Measurements from ENCODE around the gene HSD3B1.
"Not testable (repeated sequence)": the region's sequence is repeated elsewhere in the genome, so short reads cannot be mapped to it uniquely, and the experiment has no call there.

DNA sequence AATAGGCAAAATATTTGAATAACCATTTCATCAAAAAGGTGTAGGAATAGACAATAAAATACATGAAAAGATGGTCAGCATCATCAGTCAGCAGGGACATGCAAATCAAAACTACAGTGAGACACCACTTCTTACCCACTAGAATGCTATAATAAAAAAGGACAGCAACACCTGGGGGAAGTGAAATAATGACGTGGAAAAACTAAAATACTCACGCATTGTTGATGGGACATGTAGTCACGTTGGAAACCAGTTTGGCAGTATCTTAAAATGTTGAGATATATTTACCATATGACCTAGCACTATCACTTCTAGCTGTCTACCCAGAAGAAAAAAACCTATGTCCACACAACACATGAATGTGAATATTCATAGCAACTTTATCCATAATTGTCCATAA lies 53.4 kb downstream of the HSD3B1 start:
- TF ChIP-seq, protein P1, sequence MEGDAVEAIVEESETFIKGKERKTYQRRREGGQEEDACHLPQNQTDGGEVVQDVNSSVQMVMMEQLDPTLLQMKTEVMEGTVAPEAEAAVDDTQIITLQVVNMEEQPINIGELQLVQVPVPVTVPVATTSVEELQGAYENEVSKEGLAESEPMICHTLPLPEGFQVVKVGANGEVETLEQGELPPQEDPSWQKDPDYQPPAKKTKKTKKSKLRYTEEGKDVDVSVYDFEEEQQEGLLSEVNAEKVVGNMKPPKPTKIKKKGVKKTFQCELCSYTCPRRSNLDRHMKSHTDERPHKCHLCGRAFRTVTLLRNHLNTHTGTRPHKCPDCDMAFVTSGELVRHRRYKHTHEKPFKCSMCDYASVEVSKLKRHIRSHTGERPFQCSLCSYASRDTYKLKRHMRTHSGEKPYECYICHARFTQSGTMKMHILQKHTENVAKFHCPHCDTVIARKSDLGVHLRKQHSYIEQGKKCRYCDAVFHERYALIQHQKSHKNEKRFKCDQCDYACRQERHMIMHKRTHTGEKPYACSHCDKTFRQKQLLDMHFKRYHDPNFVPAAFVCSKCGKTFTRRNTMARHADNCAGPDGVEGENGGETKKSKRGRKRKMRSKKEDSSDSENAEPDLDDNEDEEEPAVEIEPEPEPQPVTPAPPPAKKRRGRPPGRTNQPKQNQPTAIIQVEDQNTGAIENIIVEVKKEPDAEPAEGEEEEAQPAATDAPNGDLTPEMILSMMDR (IDR thresholded peaks at IDR 0.05): not testable (repeated sequence)
- not testable (repeated sequence) for TF ChIP-seq POLR2A, POLR2AphosphoS5 (IDR thresholded peaks at IDR 0.05)

All from breast epithelium (tissue), 3 donors.